ENCODE results near the gene C4B.
"Not testable (repeated sequence)": the region's sequence is repeated elsewhere in the genome, so short reads cannot be mapped to it uniquely, and the experiment has no call there.

The C4B gene

DNA sequence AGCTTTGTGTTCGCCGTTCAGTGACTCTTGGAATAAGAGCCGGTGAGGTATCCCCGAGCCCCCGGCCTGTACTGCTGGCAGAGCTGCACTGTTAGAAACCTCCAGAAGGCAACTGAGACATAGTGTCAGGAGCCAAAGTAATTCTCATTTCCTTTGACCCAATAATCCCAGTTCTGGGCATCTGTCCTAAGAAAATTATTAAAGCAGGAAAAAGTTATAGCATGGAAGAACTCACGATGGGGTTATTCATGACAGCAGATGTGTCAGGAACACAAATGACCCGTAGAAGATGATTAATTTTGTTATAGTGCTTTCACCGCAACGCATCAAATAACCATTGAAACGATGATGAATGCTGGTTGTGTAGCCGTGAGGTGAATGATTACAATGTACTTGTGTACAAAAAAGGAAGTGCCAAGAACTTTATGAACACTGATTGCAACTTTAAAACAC lies 43.9 kb downstream of the C4B start:
- no peaks in the 10 kb centered on the region for H3K27me3 ChIP-seq (ENCODE audit: control insufficient read depth, insufficient read depth, low read length)
- no peaks in the 10 kb centered on the region for H3K4me1 ChIP-seq (ENCODE audit: control insufficient read depth, insufficient read depth, low read length)
- H3K9me3 ChIP-seq (ENCODE audit: control insufficient read depth, insufficient read depth, low read depth, low read length) = no peaks in the 10 kb centered on the region

DNA sequence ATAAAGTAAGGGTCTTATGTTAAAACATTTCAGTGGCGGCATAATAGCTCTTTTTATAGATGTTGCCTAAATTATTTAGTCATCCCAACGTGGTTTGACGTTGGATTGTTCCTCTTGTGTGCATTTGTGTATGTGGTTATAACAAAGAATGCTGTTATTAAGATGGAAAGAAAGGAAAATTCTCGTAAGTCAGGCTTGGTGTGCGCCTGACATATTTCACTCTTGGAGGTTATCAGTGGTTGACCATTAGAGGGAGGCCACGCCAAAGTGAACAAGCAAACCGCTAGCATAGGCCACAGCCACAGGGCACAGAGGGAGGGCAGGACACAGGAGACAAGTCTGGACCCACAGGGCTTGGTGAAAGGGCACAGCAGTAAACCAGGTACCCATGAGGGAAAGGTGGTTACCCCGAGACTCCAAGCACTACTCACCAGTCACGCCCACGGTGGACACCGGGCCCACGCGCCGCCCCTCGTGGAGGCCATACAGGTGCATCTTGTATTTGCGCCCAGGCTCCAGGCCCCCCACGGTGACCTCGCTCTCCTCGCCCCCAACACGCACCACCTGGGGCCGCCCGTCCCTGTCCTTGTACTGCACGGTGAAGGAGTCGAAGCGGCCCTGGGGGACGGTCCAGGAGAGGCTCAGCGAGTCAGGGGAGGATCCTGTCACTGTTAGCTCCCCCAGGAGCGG lies 46.5 kb downstream of the C4B start:
- Histone ChIP-seq H3K4me3 (ENCODE audit: low read depth, low read length) (no peak overlapping the region), H3K9me3 (ENCODE audit: control insufficient read depth, insufficient read depth, low read depth, low read length) (no peaks in the 10 kb centered on the region), H3K36me3 (ENCODE audit: control insufficient read depth, insufficient read depth, low read length) (no peaks in the 10 kb centered on the region), H3K9ac (ENCODE audit: low read length) (no peak overlapping the region), H3K4me1 (ENCODE audit: control insufficient read depth, insufficient read depth, low read length) (no peaks in the 10 kb centered on the region), H3K27me3 (ENCODE audit: control insufficient read depth, insufficient read depth, low read length) (no peaks in the 10 kb centered on the region), H3K27ac (ENCODE audit: low read depth, low read length) (no peak overlapping the region)

More for the DNA sequence above, 43.9 kb downstream of the C4B start:
- Histone ChIP-seq H3K4me3 (ENCODE audit: low read depth, low read length) (no peak overlapping the region), H3K27ac (ENCODE audit: low read depth, low read length) (no peak overlapping the region), H3K36me3 (ENCODE audit: control insufficient read depth, insufficient read depth, low read length) (no peaks in the 10 kb centered on the region), H3K9ac (ENCODE audit: low read length) (no peak overlapping the region)

DNA sequence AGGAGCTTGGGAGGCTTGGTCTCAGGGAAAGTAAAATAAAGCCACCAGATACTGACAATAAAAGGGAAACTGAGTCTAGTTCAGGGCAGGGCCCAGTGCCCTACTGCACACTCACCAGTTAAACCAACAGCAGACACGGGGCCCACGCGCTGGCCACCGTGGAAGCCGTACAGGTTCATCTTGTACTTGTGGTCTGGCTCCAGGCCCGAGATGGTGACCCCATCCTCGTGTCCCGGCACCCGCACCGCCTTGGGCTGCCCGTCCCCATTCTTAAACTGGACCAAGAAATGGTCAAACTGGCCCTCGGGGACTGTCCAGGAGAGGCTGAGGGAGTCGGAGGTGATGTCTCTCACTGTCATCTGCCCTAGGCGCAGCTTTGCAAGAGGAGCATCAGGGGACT lies 50.1 kb downstream of the C4B start:
- Histone ChIP-seq H3K9ac (ENCODE audit: low read length) (no peak overlapping the region), H3K4me1 (ENCODE audit: control insufficient read depth, insufficient read depth, low read length) (no peaks in the 10 kb centered on the region), H3K9me3 (ENCODE audit: control insufficient read depth, insufficient read depth, low read depth, low read length) (no peaks in the 10 kb centered on the region), H3K27me3 (ENCODE audit: control insufficient read depth, insufficient read depth, low read length) (no peaks in the 10 kb centered on the region), H3K4me3 (ENCODE audit: low read depth, low read length) (no peak overlapping the region), H3K36me3 (ENCODE audit: control insufficient read depth, insufficient read depth, low read length) (no peaks in the 10 kb centered on the region), H3K27ac (ENCODE audit: low read depth, low read length) (no peak overlapping the region)

DNA sequence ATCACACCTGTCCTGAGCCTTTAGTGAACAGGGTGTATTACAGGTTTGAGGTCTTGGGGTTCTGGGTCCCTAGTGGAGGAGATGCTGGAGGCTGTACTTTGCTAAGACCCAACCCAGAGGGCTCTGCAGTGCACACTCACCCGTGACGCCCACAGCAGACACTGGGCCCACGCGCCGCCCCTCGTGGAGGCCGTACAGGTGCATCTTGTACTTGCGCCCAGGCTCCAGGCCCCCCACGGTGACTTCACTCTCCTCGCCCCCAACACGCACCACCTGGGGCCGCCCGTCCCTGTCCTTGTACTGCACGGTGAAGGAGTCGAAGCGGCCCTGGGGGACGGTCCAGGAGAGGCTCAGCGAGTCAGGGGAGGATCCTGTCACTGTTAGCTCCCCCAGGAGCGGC lies 52.9 kb downstream of the C4B start:
- not testable (repeated sequence) for H3K27me3 ChIP-seq (ENCODE audit: control insufficient read depth, insufficient read depth, low read length); H3K36me3 ChIP-seq (ENCODE audit: control insufficient read depth, insufficient read depth, low read length); H3K27ac ChIP-seq (ENCODE audit: low read depth, low read length); H3K4me3 ChIP-seq (ENCODE audit: low read depth, low read length); H3K9me3 ChIP-seq (ENCODE audit: control insufficient read depth, insufficient read depth, low read depth, low read length); H3K9ac ChIP-seq (ENCODE audit: low read length)
- peaks cover 13% of the 10 kb centered on the region; the same call in 1 of the 2 replicates for H3K4me1 ChIP-seq (ENCODE audit: control insufficient read depth, insufficient read depth, low read length)

DNA sequence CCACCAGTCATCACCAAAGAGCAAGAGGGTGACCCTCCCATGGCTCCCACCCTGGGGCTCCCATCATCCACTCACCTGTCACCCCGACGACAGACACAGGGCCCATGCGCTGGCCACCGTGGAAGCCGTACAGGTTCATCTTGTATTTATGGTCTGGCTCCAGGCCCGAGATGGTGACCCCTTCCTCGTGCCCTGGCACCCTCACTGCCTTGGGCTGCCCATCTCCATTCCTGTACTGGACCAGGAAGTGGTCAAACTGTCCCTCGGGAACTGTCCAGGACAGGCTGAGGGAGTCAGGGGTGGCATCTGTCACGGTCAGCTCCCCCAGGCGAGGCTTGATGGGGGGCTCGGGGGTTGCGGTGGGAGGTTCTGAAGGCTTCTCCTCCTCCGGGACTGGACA lies 53.7 kb downstream of the C4B start:
- H3K9me3 ChIP-seq (ENCODE audit: control insufficient read depth, insufficient read depth, low read depth, low read length); H3K36me3 ChIP-seq (ENCODE audit: control insufficient read depth, insufficient read depth, low read length); H3K27me3 ChIP-seq (ENCODE audit: control insufficient read depth, insufficient read depth, low read length); H3K9ac ChIP-seq (ENCODE audit: low read length); H3K4me3 ChIP-seq (ENCODE audit: low read depth, low read length); H3K27ac ChIP-seq (ENCODE audit: low read depth, low read length): not testable (repeated sequence)
- H3K4me1 ChIP-seq (ENCODE audit: control insufficient read depth, insufficient read depth, low read length) = peaks cover 13% of the 10 kb centered on the region; the same call in 1 of the 2 replicates

DNA sequence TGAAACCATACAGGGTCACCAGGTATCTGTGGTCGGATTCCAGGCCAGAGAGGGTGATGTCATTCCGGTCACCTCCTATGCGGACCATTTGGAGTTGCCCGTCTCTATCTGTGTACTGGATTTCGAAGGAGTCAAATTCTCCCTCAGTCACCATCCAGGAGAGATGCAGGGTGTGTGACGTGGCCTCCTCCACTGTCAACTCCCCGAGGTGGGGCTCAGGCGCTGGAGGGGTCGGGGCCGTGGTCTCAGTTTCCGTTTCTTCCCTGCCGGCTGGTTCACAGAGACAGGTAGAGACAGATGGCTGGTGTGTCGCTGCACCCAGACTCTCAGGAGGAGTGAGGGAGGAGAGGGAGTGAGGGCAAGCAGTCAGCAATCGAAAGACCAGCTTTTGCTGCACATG lies 54.3 kb downstream of the C4B start:
- no peak overlapping the region for H3K27ac ChIP-seq (ENCODE audit: low read depth, low read length)
- H3K4me1 ChIP-seq (ENCODE audit: control insufficient read depth, insufficient read depth, low read length) = peaks cover 13% of the 10 kb centered on the region; the same call in 1 of the 2 replicates
- H3K27me3 ChIP-seq (ENCODE audit: control insufficient read depth, insufficient read depth, low read length) = no peaks in the 10 kb centered on the region
- no peak overlapping the region for H3K4me3 ChIP-seq (ENCODE audit: low read depth, low read length)
- no peaks in the 10 kb centered on the region for H3K36me3 ChIP-seq (ENCODE audit: control insufficient read depth, insufficient read depth, low read length)
- H3K9ac ChIP-seq (ENCODE audit: low read length) = no peak overlapping the region
- no peaks in the 10 kb centered on the region for H3K9me3 ChIP-seq (ENCODE audit: control insufficient read depth, insufficient read depth, low read depth, low read length)

DNA sequence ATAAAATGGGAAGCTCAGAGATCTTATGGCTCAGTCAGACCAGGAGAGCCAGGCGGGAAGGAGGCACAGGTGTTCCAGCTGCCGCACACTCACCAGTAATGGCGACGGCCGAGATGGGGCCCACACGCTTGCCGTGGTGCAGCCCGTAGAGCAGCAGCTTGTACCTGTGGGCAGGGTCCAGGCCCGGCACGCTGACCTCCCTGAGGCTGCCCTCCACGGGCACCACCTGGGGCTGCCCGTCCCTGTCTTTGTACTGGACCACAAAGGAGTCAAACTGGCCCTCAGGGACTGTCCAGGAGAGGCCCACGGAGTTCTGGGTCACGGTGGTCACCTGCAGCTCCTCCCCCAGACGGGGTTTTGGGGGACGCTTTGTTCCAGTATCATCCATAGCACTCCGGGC lies 54.9 kb downstream of the C4B start:
- Histone ChIP-seq H3K27ac (ENCODE audit: low read depth, low read length) (no peak overlapping the region), H3K4me3 (ENCODE audit: low read depth, low read length) (no peak overlapping the region), H3K9me3 (ENCODE audit: control insufficient read depth, insufficient read depth, low read depth, low read length) (no peaks in the 10 kb centered on the region), H3K36me3 (ENCODE audit: control insufficient read depth, insufficient read depth, low read length) (no peaks in the 10 kb centered on the region), H3K4me1 (ENCODE audit: control insufficient read depth, insufficient read depth, low read length) (peaks cover 13% of the 10 kb centered on the region; the same call in 1 of the 2 replicates), H3K27me3 (ENCODE audit: control insufficient read depth, insufficient read depth, low read length) (no peaks in the 10 kb centered on the region), H3K9ac (ENCODE audit: low read length) (no peak overlapping the region)

DNA sequence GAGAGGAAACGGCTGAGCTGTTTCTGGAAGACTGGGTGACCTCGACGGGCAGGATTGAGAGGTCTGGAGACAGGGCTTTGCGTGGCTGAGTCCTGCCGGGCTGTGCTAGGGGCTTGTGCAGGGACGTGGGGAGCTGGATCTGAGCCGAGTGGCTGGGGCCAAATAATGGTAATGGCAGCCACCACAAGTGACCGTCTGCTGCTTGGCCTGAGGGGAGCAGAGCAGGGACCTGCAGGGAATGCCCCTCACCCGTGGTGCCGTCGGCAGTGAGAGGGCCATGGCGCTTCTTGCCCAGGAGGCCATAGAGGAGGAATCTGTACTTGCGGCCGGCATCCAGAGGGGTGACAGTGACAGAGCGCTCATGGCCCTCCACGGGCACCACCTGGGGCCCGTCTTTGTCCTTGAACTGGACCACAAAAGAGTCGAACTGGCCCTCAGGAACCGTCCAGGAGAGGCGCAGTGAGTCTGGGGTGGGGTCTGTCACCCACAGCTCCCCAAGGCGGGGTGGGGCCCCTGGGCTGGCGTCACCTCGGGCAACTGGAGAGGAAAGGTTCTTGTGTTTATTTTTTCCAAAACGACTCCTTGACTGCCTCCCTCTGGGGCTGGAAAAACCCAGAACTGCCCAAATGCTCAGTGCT lies 55.4 kb downstream of the C4B start:
- H3K4me1 ChIP-seq (ENCODE audit: control insufficient read depth, insufficient read depth, low read length) = peaks cover 13% of the 10 kb centered on the region; the same call in 1 of the 2 replicates
- no peaks in the 10 kb centered on the region for H3K27me3 ChIP-seq (ENCODE audit: control insufficient read depth, insufficient read depth, low read length)
- H3K4me3 ChIP-seq (ENCODE audit: low read depth, low read length) = no peak overlapping the region
- H3K36me3 ChIP-seq (ENCODE audit: control insufficient read depth, insufficient read depth, low read length) = no peaks in the 10 kb centered on the region
- no peak overlapping the region for H3K27ac ChIP-seq (ENCODE audit: low read depth, low read length)
- no peak overlapping the region for H3K9ac ChIP-seq (ENCODE audit: low read length)
- H3K9me3 ChIP-seq (ENCODE audit: control insufficient read depth, insufficient read depth, low read depth, low read length) = no peaks in the 10 kb centered on the region

DNA sequence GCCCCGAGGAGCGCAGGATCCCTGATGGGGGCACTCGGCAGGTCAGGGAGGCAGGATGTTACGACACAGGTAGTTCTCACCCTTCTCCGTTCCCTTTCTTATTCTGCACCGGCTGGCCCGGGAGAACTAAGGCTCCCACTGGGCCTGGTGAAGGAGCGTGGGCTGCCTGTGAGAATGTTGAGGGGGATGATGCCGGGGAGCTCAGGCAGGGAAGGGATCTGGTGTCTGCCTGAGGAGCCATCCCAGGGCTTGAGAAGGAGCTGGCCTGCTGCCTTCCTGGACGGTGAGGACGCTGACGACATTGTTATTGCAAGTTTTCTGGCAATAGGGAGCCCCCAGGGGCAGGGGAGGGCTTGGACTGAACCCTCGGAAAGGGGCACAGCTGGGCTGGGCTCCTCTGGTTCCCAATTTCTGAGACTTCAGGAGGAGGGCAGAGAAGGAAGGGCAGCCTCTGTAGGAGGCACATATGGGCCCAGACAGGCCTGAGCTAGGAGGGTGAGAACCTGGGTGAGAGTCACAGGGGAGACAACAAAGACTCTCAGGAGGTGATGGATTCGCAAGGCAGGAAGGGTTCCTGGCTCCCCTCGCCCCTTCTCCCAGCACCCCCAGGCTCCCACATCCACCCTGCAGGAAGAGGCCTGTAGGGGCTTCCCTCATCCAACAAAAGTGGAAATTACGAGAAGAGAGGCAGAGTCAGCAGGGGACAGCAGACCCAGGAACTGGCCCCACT lies 56.4 kb downstream of the C4B start:
- Histone ChIP-seq H3K27me3 (ENCODE audit: control insufficient read depth, insufficient read depth, low read length) (no peaks in the 10 kb centered on the region), H3K27ac (ENCODE audit: low read depth, low read length) (no peak overlapping the region), H3K9ac (ENCODE audit: low read length) (no peak overlapping the region)

DNA sequence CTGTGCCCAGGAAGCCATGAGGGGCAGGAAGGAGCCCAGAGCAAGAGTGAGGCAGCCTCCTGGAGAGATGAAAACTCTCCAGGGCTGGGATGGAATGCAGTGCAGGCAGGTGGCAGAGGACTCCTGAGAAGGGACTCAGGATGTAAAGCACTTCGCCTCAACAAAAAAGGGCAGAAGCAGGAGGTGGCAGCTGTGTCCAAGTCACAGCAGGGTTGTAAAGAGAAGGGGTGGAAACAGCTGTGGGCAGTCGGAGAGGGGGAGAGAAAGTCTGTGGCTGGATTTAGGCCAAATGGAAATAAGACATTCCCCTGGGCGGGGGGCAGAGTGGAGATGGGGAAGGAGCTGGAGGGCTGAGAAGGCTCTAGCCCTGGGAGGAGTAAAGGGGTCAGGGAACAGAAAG lies 58.5 kb downstream of the C4B start:
- peaks cover 13% of the 10 kb centered on the region; the same call in 1 of the 2 replicates for H3K4me1 ChIP-seq (ENCODE audit: control insufficient read depth, insufficient read depth, low read length)

More for the DNA sequence above, 56.4 kb downstream of the C4B start:
- Histone ChIP-seq H3K36me3 (ENCODE audit: control insufficient read depth, insufficient read depth, low read length) (no peaks in the 10 kb centered on the region), H3K4me3 (ENCODE audit: low read depth, low read length) (no peak overlapping the region), H3K9me3 (ENCODE audit: control insufficient read depth, insufficient read depth, low read depth, low read length) (no peaks in the 10 kb centered on the region), H3K4me1 (ENCODE audit: control insufficient read depth, insufficient read depth, low read length) (peaks cover 13% of the 10 kb centered on the region; the same call in 1 of the 2 replicates)

DNA sequence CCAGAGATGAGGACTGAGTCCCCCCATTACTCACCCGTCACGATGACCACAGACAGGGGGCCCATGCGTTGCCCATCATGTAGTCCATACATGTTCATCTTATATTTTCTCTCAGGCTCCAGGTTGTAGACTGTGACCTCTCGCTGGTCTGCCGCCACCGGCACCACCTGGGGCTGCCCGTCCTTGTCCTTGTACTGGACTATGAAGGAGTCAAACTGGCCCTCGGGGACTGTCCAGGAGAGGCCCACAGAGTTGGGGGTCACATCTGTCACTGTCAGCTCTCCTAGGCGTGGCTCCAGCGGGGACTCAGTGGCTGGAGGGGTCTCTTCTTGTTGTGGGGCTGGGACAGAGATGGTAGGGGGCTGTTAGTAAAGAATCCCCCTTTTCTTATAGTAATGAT lies 59.0 kb downstream of the C4B start:
- Histone ChIP-seq H3K9me3 (ENCODE audit: control insufficient read depth, insufficient read depth, low read depth, low read length) (no peaks in the 10 kb centered on the region), H3K4me3 (ENCODE audit: low read depth, low read length) (no peak overlapping the region), H3K27ac (ENCODE audit: low read depth, low read length) (no peak overlapping the region), H3K9ac (ENCODE audit: low read length) (no peak overlapping the region), H3K36me3 (ENCODE audit: control insufficient read depth, insufficient read depth, low read length) (no peaks in the 10 kb centered on the region), H3K4me1 (ENCODE audit: control insufficient read depth, insufficient read depth, low read length) (peaks cover 13% of the 10 kb centered on the region; the same call in 1 of the 2 replicates), H3K27me3 (ENCODE audit: control insufficient read depth, insufficient read depth, low read length) (no peaks in the 10 kb centered on the region)

More for the DNA sequence above, 58.5 kb downstream of the C4B start:
- H3K4me3 ChIP-seq (ENCODE audit: low read depth, low read length) = no peak overlapping the region
- no peaks in the 10 kb centered on the region for H3K36me3 ChIP-seq (ENCODE audit: control insufficient read depth, insufficient read depth, low read length)
- H3K9me3 ChIP-seq (ENCODE audit: control insufficient read depth, insufficient read depth, low read depth, low read length) = no peaks in the 10 kb centered on the region
- H3K27me3 ChIP-seq (ENCODE audit: control insufficient read depth, insufficient read depth, low read length) = no peaks in the 10 kb centered on the region
- no peak overlapping the region for H3K27ac ChIP-seq (ENCODE audit: low read depth, low read length)
- no peak overlapping the region for H3K9ac ChIP-seq (ENCODE audit: low read length)
